K562 (cell line): ENCODE data around the gene SAP25. TPM values are rescaled to one million over a fixed set of nuclear protein-coding genes. Genes with fewer than 3 reads are reported as not detected.

Experiments
- ATAC-seq: fragments of 200-7000 bp; cut with Tn5 transposase; 3 replicates; pipeline ENCODE4 v1.9.1; 2020; ENCODE audit warnings: moderate library complexity
- BruUV-seq: library from RNA; stranded (reverse); fragments of 400-500 nt; replicated peaks from 2 replicates; lab custom pipeline; 2021; lab: Mats Ljungman, UMichigan
- CTCF ChIA-PET: fragments of 300-600 bp; formaldehyde crosslinking; extraction: SDS; loops from one replicate; lab custom pipeline; 2021; ENCODE audit warnings: low intra/inter-chr PET ratio; lab: Yijun Ruan, JAX
- POLR2A ChIA-PET: fragments of 300-600, 350-650 bp; sonication (Branson Sonifier 250); formaldehyde crosslinking; extraction: SDS; loops from one replicate; lab custom pipeline; 2021; ENCODE audit warnings: antibody characterized with exemption, inconsistent platforms; lab: Yijun Ruan, JAX
- DNase-seq, 4 experiments: peaks; one replicate each; pipeline versions ENCODE4 v3.0.0 to v3.0.0-alpha.2; 2011 to 2018; ENCODE audit warnings: low spot score in 3 of 4, mixed read lengths in 3 of 4; ENCODE audit errors: extremely low read depth in 1 of 4
- FAIRE-seq: peaks from 2 replicates; lab custom pipeline; 2011; peaks lifted over from hg19 to GRCh38; lab: Jason Lieb, UNC
- H2AFZ ChIP-seq: 2 replicates; pipeline ENCODE4 v1.6.0; 2011; ENCODE audit warnings: low read depth, low read length, control low read depth, inconsistent platforms
- H3K27ac ChIP-seq: fragments of 200-600 bp; 3 replicates; pipeline ENCODE4 v1.8.0; 2011; ENCODE audit warnings: low read depth, mild to moderate bottlenecking, control low read depth, inconsistent platforms, low read length, moderate library complexity, mixed read lengths; ENCODE audit errors: extremely low read depth
- H3K27me3 ChIP-seq, 2 experiments: fragments of 300-600 bp in 1 of 2; 2 replicates in 1 of 2; 3 replicates in 1 of 2; pipeline versions ENCODE4 v1.6.0 to v1.8.0; 2011; ENCODE audit warnings: inconsistent platforms in 2 of 2, low read length in 2 of 2, mild to moderate bottlenecking in 1 of 2, mixed read lengths in 1 of 2, moderate library complexity in 1 of 2; ENCODE audit not compliant: control insufficient read depth in 2 of 2, insufficient read depth in 2 of 2
- H3K36me3 ChIP-seq: fragments of 300-600 bp; 3 replicates; pipeline ENCODE4 v1.8.0; 2011; ENCODE audit warnings: mild to moderate bottlenecking, low read length, inconsistent platforms; ENCODE audit not compliant: control insufficient read depth, insufficient read depth
- H3K4me1 ChIP-seq, 2 experiments: fragments of 200-600 bp in 1 of 2; replicated peaks in 1 of 2; 2 replicates in 1 of 2; 3 replicates in 1 of 2; pipeline versions ENCODE4 v1.5.1 to v1.8.0; 2011; ENCODE audit warnings: inconsistent platforms in 2 of 2, low read length in 2 of 2, mild to moderate bottlenecking in 1 of 2, mixed read lengths in 1 of 2, moderate library complexity in 1 of 2; ENCODE audit not compliant: control insufficient read depth in 2 of 2, insufficient read depth in 2 of 2
- H3K4me2 ChIP-seq: 2 replicates; pipeline ENCODE4 v1.6.1; 2011; ENCODE audit warnings: low read length, control low read depth, inconsistent platforms, mixed read lengths; ENCODE audit not compliant: insufficient read depth
- H3K4me3 ChIP-seq: fragments of 200-600 bp; sonication (generic), shearing (Covaris generic); 2 replicates; pipeline ENCODE4 v1.5.1; 2016; ENCODE audit warnings: control low read depth, inconsistent platforms
- H3K79me2 ChIP-seq: fragments of 200-600 bp; 3 replicates; pipeline ENCODE4 v1.8.0; 2011; ENCODE audit warnings: low read length, inconsistent platforms; ENCODE audit not compliant: control insufficient read depth, insufficient read depth
- H3K9ac ChIP-seq, 2 experiments: 2 replicates each; pipeline versions ENCODE4 v1.6.0 to v1.6.1; 2011; ENCODE audit warnings: low read depth in 2 of 2, low read length in 2 of 2, control low read depth in 1 of 2, inconsistent platforms in 1 of 2, mild to moderate bottlenecking in 1 of 2, mixed read lengths in 1 of 2; ENCODE audit not compliant: insufficient read depth in 1 of 2
- H3K9me1 ChIP-seq: one replicate; pipeline ENCODE4 v1.6.0; 2011; ENCODE audit warnings: inconsistent platforms, mild to moderate bottlenecking, low read length, moderate library complexity; ENCODE audit not compliant: control insufficient read depth, insufficient read depth
- H3K9me3 ChIP-seq: replicated peaks from 2 replicates; pipeline ENCODE4 v1.5.1; 2011; ENCODE audit warnings: low read depth, low read length, inconsistent platforms; ENCODE audit not compliant: control insufficient read depth, insufficient read depth
- H4K20me1 ChIP-seq: replicated peaks from 2 replicates; pipeline ENCODE4 v1.6.1; 2011; ENCODE audit warnings: low read length, inconsistent platforms, mixed read lengths; ENCODE audit not compliant: control insufficient read depth, insufficient read depth
- E2F4 ChIP-seq: sonication (generic); formaldehyde crosslinking; IDR thresholded peaks from 2 replicates; pipeline ENCODE4 v1.8.0; 2022; ENCODE audit warnings: mild to moderate bottlenecking, low read depth, missing genetic modification reagents
- KLF16 ChIP-seq: IDR thresholded peaks from 2 replicates; pipeline ENCODE4 v1.6.1; 2016; ENCODE audit warnings: antibody characterized with exemption
- WGBS: fragments of 100-300 bp; shearing (Covaris generic); methylation state at CpG from one replicate; pipeline ENCODE4 v1.1.6; 2016; ENCODE audit warnings: low coverage, mixed read lengths; ENCODE audit not compliant: insufficient coverage; ENCODE audit errors: missing lambda C conversion rate; 5-methylcytosine and 5-hydroxymethylcytosine counted together
- in situ Hi-C: fragments of 300-500 bp; cut with MboI; formaldehyde crosslinking; loops from 4 replicates; pipeline ENCODE4 v1.15.0; 2018; ENCODE audit warnings: inconsistent platforms, mixed read lengths
- intact Hi-C: fragments of 100-400 bp; cut with micrococcal nuclease; formaldehyde crosslinking; loops from 2 replicates; pipeline ENCODE4 v1.14.2; 2022
- polyA plus RNA-seq, 8 experiments: library from polyadenylated mRNA; depleted of rRNA in 4 of 8; stranded (reverse) in 5 of 8; unstranded in 3 of 8; fragments of >200 nt; fragmentation: Nextera tagmentation in 2 of 8; fragmentation: Illumina TruSeq in 1 of 8; extraction: Ambion mirVana in 2 of 8; extraction: Trizol in 1 of 8; gene quantifications; 2 replicates each; pipeline versions ENCODE4 v1.2.1 to v1.2.3, GENCODE V29; 2011 to 2014; ENCODE audit warnings: inconsistent platforms in 1 of 8, missing spikeins in 1 of 8
- total RNA-seq, 7 experiments: library from RNA; depleted of rRNA in 6 of 7; stranded (reverse); fragments of >200 nt in 6 of 7; fragmentation: Illumina TruSeq in 2 of 7; extraction: Trizol in 2 of 7; gene quantifications; 2 replicates each; pipeline versions ENCODE4 v1.2.1 to v1.2.3, GENCODE V29; 2011 to 2021; ENCODE audit warnings: low replicate concordance in 1 of 7

Gene SAP25
- total and polyA plus RNA-seq, 9 of the 15 experiments (the other 6 are each of a cell fraction or from before 2014, with no cell fraction given): 0.13 to 5.3 (median 0.78) TPM; not detected in 1

GRCh38 chr7:100613412-100614175 lies 39.9 kb upstream of the SAP25 start:
- 62% methylated on average over 13 of the region's 13 CpGs for WGBS
- CTCF ChIA-PET: interaction anchor here (0.6 kb wide), 3 partner anchors 67 to 383 kb away, joined by 3 to 5 read pairs (median 3); no protein-coding TSS in a partner anchor
- no peaks in the 10 kb centered on the region for H3K27me3 ChIP-seq

More at GRCh38 chr7:100613412-100614175, 39.9 kb upstream of the SAP25 start:
- H3K9me3 ChIP-seq: no peaks in the 10 kb centered on the region
- H4K20me1 ChIP-seq: no peaks in the 10 kb centered on the region
- peak overlapping the region; percentile 41 for H2AFZ ChIP-seq
- FAIRE-seq (no peak), DNase-seq (no peak), ATAC-seq (no peak)
- in situ Hi-C loops (no loop called here), intact Hi-C loops (loop anchor here (2.0 kb wide), 1 partner anchor 77 kb away; no protein-coding TSS in a partner anchor)
- POLR2A ChIA-PET: interaction anchor here (0.7 to 5.9 kb wide), 7 partner anchors 10 to 64 kb away, joined by 3 to 54 read pairs (median 6); partner anchors contain the start of genes FBXO24, LRCH4 and TFR2
- peaks cover 19 to 28% of the 10 kb centered on the region in 2 experiments; a peak in 4 of 5 replicates for H3K4me1 ChIP-seq
- peak overlapping the region; percentile 63 to 95 for H3K9ac ChIP-seq
- H3K4me2 ChIP-seq: peak overlapping the region; percentile 81
- TF ChIP-seq E2F4 (CRISPR knock-in tag): 0 out of 2 replicates have a peak, but pooled peaks have one; percentile 13
- TF ChIP-seq KLF16: no peak
- H3K4me3 ChIP-seq: peak overlapping the region; percentile 52; the same call in 1 of the 2 replicates
- no peak overlapping the region; the same call in 2 of the 3 replicates for H3K27ac ChIP-seq
- BruUV-seq: no TSS peak
- H3K79me2 ChIP-seq: peaks cover 6% of the 10 kb centered on the region; the same call in 2 of the 3 replicates
- peaks cover 3% of the 10 kb centered on the region; the same call in 1 of the 3 replicates for H3K36me3 ChIP-seq
- H3K9me1 ChIP-seq: no peaks in the 10 kb centered on the region
